Neural progenitor cell (in vitro differentiated cells): Measurements from ENCODE around the gene BCL2L13.

Source experiments
- CTCF ChIP-seq: fragments of 200-600 bp; sonication (generic); IDR thresholded peaks from 2 replicates; pipeline ENCODE4 v1.5.1; 2017; ENCODE audit warnings: antibody characterized with exemption, mild to moderate bottlenecking
- EZH2 ChIP-seq: fragments of 200-600 bp; sonication (generic); IDR thresholded peaks from 2 replicates; pipeline ENCODE4 v1.6.1; 2017; ENCODE audit warnings: antibody characterized with exemption, mild to moderate bottlenecking, moderate library complexity

DNA sequence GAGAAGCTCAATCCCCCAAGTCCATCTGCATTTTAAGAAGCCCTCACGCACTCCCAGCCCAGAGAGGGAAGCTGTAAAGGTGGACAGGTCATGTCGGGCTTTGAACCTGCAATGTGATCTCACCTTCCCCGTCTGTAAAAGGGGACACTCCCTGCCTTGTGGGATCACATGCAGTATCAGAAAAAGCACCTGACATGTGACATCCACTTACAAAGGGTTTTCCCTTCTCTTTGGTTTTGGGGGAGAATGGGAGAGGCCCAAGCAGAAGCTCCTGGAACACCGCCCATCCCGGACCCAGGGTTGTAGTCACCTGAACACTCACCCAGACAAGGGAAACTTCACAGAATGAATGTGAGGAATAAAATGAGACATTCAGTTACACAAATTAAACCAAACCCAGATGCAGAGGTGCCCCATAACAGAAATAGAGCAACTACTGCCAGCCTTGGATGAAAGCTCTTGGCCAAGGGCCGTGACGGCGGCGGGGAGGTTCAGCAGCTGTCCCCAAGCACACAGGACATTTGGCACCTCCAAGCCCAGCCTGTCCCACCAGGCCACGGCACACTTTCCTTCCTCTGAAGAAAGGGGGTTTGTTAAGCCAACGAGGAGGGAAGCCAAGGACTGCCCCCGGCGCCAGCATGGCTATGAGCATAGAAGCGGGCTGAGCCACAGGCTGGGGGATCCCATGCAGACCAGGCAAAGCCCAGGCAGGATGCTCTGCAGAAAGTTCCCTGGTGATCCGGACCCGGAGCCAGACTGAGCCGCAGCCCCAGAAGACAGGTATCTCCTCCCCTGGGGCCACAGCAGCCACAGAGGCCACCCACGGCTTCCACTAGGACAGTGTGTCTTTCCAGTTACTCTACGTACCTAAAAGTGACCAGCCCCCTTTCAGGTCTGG, 131.9 kb downstream of the BCL2L13 start:
- TF ChIP-seq CTCF (no peak), EZH2 (no peak)
